ENCODE results near the gene SH3GL2.

The SH3GL2 gene

GRCh38 chr9:17611917-17612316 is 33.1 kb downstream of the SH3GL2 start:
- no peak for DNase-seq

GRCh38 chr9:17613758-17614157 is 34.9 kb downstream of the SH3GL2 start:
- no peak for DNase-seq

- DNase-seq = no peak
Measured at GRCh38 chr9:17614250-17614649, 35.4 kb downstream of the SH3GL2 start.

GRCh38 chr9:17614903-17615302 is 36.0 kb downstream of the SH3GL2 start:
- DNase-seq = no peak

- DNase-seq = no peak
Measured at GRCh38 chr9:17622141-17622540, 43.3 kb downstream of the SH3GL2 start.

- DNase-seq = no peak
Measured at GRCh38 chr9:17622749-17623148, 43.9 kb downstream of the SH3GL2 start.

GRCh38 chr9:17623965-17624364 is 45.1 kb downstream of the SH3GL2 start:
- no peak for DNase-seq

- DNase-seq = no peak
Measured at GRCh38 chr9:17624571-17624970, 45.7 kb downstream of the SH3GL2 start.

GRCh38 chr9:17625644-17626388 is 47.0 kb downstream of the SH3GL2 start:
- DNase-seq = no peak

GRCh38 chr9:17627641-17628040 is 48.8 kb downstream of the SH3GL2 start:
- no peak for DNase-seq

- DNase-seq = no peak
Measured at GRCh38 chr9:17628624-17629023, 49.8 kb downstream of the SH3GL2 start.

GRCh38 chr9:17630531-17630949 is 51.7 kb downstream of the SH3GL2 start:
- DNase-seq = no peak

GRCh38 chr9:17631396-17631795 is 52.5 kb downstream of the SH3GL2 start:
- no peak for DNase-seq

GRCh38 chr9:17632994-17633393 is 54.1 kb downstream of the SH3GL2 start:
- DNase-seq = no peak

GRCh38 chr9:17635115-17635890 is 56.4 kb downstream of the SH3GL2 start:
- DNase-seq = no peak

GRCh38 chr9:17636349-17636748 is 57.5 kb downstream of the SH3GL2 start:
- no peak for DNase-seq

- no peak for DNase-seq
Measured at GRCh38 chr9:17636821-17637220, 58.0 kb downstream of the SH3GL2 start.

GRCh38 chr9:17637229-17637628 is 58.4 kb downstream of the SH3GL2 start:
- no peak for DNase-seq

- no peak for DNase-seq
Measured at GRCh38 chr9:17648516-17648915, 69.7 kb downstream of the SH3GL2 start.

- no peak for DNase-seq
Measured at GRCh38 chr9:17651725-17652124, 72.9 kb downstream of the SH3GL2 start.

- no peak for DNase-seq
Measured at GRCh38 chr9:17653947-17654465, 75.1 kb downstream of the SH3GL2 start.

- no peak for DNase-seq
Measured at GRCh38 chr9:17656889-17657288, 78.0 kb downstream of the SH3GL2 start.

- no peak for DNase-seq
Measured at GRCh38 chr9:17658237-17658636, 79.4 kb downstream of the SH3GL2 start.

GRCh38 chr9:17660158-17660557 is 81.3 kb downstream of the SH3GL2 start:
- no peak for DNase-seq
